HFF-Myc (cell line): ENCODE measurements around the gene DNTT.

Experiments used
- DNase-seq: peaks from one replicate; pipeline ENCODE4 v3.0.0-alpha.2; 2011; ENCODE audit warnings: low read depth; ENCODE audit errors: extremely low read depth
- H3K4me3 ChIP-seq: replicated peaks from 2 replicates; pipeline ENCODE4 v1.5.1; 2011; ENCODE audit warnings: low read depth, mild to moderate bottlenecking, control low read depth, low read length
- TF ChIP-seq, protein P1 (sequence below): IDR thresholded peaks from 2 replicates; pipeline ENCODE4 v1.5.1; 2012; ENCODE audit warnings: mild to moderate bottlenecking, low read depth, low read length, control low read depth; ENCODE audit errors: missing control alignments

DNTT gene

DNA sequence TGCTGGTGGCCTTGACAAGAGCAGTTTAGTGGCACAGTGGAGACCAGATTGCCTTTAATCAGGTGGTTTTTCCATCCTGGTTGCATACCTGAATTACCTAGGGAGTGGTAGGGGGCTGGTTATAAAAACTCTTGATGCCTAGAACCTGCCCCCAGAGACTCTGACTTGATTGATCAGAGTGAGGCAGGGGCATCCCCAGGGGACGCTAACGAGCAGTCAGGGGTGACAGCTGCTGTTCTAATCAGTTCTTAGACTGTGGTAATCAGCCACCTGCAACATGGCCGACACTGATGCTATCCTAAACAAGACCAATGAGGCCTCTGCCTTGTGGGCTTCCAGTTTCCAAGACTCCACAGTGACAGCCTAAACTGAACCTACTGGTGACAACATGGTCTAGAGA, 56.5 kb downstream of the DNTT start:
- no peak overlapping the region for H3K4me3 ChIP-seq
- TF ChIP-seq, protein P1, sequence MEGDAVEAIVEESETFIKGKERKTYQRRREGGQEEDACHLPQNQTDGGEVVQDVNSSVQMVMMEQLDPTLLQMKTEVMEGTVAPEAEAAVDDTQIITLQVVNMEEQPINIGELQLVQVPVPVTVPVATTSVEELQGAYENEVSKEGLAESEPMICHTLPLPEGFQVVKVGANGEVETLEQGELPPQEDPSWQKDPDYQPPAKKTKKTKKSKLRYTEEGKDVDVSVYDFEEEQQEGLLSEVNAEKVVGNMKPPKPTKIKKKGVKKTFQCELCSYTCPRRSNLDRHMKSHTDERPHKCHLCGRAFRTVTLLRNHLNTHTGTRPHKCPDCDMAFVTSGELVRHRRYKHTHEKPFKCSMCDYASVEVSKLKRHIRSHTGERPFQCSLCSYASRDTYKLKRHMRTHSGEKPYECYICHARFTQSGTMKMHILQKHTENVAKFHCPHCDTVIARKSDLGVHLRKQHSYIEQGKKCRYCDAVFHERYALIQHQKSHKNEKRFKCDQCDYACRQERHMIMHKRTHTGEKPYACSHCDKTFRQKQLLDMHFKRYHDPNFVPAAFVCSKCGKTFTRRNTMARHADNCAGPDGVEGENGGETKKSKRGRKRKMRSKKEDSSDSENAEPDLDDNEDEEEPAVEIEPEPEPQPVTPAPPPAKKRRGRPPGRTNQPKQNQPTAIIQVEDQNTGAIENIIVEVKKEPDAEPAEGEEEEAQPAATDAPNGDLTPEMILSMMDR: no peak
- no peak for DNase-seq

DNA sequence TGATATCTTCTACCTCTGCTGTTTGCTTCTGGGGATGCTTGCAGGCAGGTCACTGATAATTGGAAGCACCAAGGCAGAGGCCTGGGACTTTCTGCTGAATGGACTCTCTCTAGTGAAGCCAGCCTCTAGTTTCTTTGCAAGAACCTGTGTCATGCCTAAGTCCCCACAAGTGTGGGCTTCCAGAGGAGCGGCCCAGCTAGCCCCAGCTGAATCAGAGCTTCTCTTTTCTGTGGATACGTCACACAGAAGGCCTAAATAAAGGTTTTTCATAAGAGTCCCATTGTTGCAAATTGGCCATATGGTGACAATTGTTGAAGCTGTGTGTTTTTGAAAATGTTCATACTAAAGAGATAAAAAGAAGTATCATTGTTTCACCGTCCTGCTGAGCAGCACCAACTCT, 61.3 kb downstream of the DNTT start:
- TF ChIP-seq, protein P1: no peak
- no peak overlapping the region for H3K4me3 ChIP-seq
- DNase-seq: no peak

DNA sequence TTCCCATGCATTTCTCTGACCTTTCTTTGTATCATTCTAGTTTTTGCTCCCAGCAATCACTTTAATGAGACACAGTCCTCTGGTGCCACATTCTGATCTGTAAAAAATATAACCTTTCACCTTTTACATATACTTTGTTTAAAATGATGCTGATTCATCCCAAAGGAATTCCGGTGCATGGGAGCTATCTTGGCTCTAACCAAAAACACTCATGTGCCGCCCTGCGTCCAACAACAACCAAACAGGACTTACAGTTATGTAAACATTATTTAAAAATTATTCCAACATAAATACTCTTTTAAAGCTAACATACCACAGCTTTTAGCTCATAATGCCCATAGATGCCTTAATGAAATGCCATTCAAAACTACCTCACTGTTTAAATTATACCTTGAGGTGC, 62.3 kb downstream of the DNTT start:
- DNase-seq: peak; percentile 62
- TF ChIP-seq, protein P1: no peak
- H3K4me3 ChIP-seq: no peak overlapping the region

DNA sequence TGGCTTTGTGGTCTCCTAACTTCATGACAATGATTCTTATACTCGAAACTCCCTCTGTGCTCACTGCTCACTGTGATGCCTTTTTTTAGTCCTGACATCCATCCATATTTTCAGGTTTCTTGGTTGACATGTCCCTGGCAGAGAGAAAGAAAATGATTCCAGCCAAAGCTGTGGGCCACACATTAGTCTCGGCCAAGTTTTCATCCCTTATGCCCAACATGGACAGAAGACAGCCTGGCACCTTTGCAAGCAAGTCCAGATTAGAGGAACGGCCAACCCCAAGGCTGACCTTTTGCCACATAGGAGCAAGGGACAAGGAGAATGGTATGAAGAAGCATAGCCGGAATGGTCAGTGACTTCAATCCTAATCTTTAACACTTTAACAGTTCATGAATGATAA, 63.2 kb downstream of the DNTT start:
- DNase-seq: no peak
- TF ChIP-seq, protein P1: no peak
- H3K4me3 ChIP-seq: no peak overlapping the region

DNA sequence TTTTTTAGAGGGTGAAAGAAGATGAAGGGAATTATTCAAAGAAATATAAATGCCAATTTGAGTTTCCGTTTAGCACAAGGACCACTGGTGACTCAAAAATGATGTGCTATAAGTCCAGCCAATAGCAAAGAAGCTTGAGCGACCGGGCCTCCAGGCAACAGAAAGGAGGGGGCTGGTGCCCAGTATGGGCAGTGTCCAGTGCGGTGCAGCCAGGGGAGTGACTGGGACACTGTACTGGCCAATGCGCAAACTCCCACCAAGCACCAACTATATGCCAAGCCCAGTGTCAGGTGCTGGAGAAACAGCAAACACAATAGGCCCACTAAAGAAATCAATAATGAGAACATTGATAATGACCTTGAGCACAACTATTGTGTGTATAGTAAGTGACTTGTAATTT, 64.7 kb downstream of the DNTT start:
- TF ChIP-seq, protein P1: no peak
- H3K4me3 ChIP-seq: no peak overlapping the region

DNA sequence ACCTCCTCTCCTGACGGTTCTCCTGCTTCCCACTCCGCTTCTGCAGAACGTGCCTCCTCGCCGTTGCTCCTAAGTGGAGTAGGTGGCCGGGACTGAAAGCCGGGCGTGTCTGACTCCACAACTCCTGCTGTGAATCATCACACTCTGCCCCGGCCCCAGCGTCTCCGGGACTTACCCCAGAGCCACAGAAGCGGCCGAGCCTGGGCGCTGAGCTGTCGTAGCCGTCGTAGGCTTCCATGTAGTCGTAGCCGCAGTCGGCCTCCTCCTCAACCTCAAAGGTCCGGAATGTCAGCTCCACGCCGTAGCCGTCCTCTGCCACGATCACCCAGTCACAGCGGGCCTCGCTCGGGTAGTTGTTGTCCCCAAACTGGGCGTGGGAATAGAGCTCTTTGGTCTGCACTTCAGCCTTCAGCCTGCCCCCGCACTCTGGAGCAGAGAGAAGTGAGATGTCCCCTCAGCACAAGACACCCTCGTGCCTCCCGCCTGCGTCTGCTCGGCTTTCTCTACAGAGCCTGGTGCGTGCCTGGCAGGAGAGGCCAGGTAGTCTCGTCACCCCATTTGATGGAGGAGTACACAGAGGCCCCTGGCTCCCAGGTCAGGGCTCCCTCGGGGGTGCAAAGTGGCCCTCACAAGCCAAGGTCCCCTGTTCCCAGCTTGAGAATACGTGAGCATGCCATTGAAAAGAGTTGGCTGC, 65.8 kb downstream of the DNTT start:
- TF ChIP-seq, protein P1: no peak
- no peak overlapping the region for H3K4me3 ChIP-seq
- DNase-seq: no peak

More for the DNA sequence above, 64.7 kb downstream of the DNTT start:
- DNase-seq: no peak
